Embryonic facial prominence (tissue), 1 donor: ENCODE results near the gene NAAA.
"Not testable (repeated sequence)": the region's sequence is repeated elsewhere in the genome, so short reads cannot be mapped to it uniquely, and the experiment has no call there.

Experiments used
- DNase-seq: peaks from one replicate; pipeline ENCODE4 v3.0.0-alpha.2; 2016; ENCODE audit errors: extremely low spot score

The NAAA gene

GRCh38 chr4:75940692-75941253 lies at the start of gene NAAA:
NAAA (minus strand) TSS chr4:75941013; CDS start chr4:75940949, 64 bp downstream.
- no peak for DNase-seq

- DNase-seq, result no peak
Measured at GRCh38 chr4:75989846-75990528, 49.2 kb upstream of the NAAA start.

- DNase-seq, result no peak
Measured at GRCh38 chr4:75985116-75985515, 44.3 kb upstream of the NAAA start.

- DNase-seq, result no peak
Measured at GRCh38 chr4:75980576-75980975, 39.8 kb upstream of the NAAA start.

- DNase-seq, result no peak
Measured at GRCh38 chr4:75976177-75976576, 35.4 kb upstream of the NAAA start.

- no peak for DNase-seq
Measured at GRCh38 chr4:75973766-75974165, 33.0 kb upstream of the NAAA start.

GRCh38 chr4:75968084-75968483 lies 27.3 kb upstream of the NAAA start:
- no peak for DNase-seq

- DNase-seq, result no peak
Measured at GRCh38 chr4:75963558-75963957, 22.7 kb upstream of the NAAA start.

GRCh38 chr4:75962072-75962471 lies 21.3 kb upstream of the NAAA start:
- DNase-seq, result not testable (repeated sequence)

- DNase-seq, result not testable (repeated sequence)
Measured at GRCh38 chr4:75958546-75958945, 17.7 kb upstream of the NAAA start.

- not testable (repeated sequence) for DNase-seq
Measured at GRCh38 chr4:75954811-75955210, 14.0 kb upstream of the NAAA start.

GRCh38 chr4:75953509-75953908 lies 12.7 kb upstream of the NAAA start:
- DNase-seq, result no peak

GRCh38 chr4:75950213-75950815 lies 9.5 kb upstream of the NAAA start:
- no peak for DNase-seq

GRCh38 chr4:75948822-75949444 lies 8.1 kb upstream of the NAAA start:
- DNase-seq, result no peak

GRCh38 chr4:75939890-75940691 lies 722 bp downstream of the NAAA start:
- no peak for DNase-seq

- DNase-seq, result no peak
Measured at GRCh38 chr4:75935628-75936027, 5.2 kb downstream of the NAAA start.

- no peak for DNase-seq
Measured at GRCh38 chr4:75930152-75930551, 10.7 kb downstream of the NAAA start.

- not testable (repeated sequence) for DNase-seq
Measured at GRCh38 chr4:75924916-75925315, 15.9 kb downstream of the NAAA start.

- no peak for DNase-seq
Measured at GRCh38 chr4:75924309-75924827, 16.4 kb downstream of the NAAA start.

- no peak for DNase-seq
Measured at GRCh38 chr4:75922588-75922987, 18.2 kb downstream of the NAAA start.

GRCh38 chr4:75921910-75922309 lies 18.9 kb downstream of the NAAA start:
- DNase-seq, result no peak

GRCh38 chr4:75920327-75920726 lies 20.5 kb downstream of the NAAA start:
- no peak for DNase-seq
